Suprapubic skin (tissue), 4 donors: ENCODE measurements around the gene LCAT. TPM values are rescaled to one million over a fixed set of nuclear protein-coding genes. Genes with fewer than 3 reads are reported as not detected.

ENCODE experiments used
- DNase-seq, 2 donors: peaks; one replicate each; pipeline ENCODE4 v3.0.0-alpha.2; 2019; ENCODE audit warnings: low spot score in 2 of 2
- H3K27ac ChIP-seq: fragments of 200-600 bp; sonication (generic); one replicate; pipeline ENCODE4 v1.5.1; 2019
- H3K27me3 ChIP-seq: fragments of 200-600 bp; sonication (generic); one replicate; pipeline ENCODE4 v1.5.1; 2019
- H3K36me3 ChIP-seq: fragments of 200-600 bp; sonication (generic); one replicate; pipeline ENCODE4 v1.5.1; 2019
- H3K4me1 ChIP-seq: fragments of 200-600 bp; sonication (generic); one replicate; pipeline ENCODE4 v1.5.1; 2019
- H3K4me3 ChIP-seq: fragments of 200-600 bp; sonication (generic); one replicate; pipeline ENCODE4 v1.5.1; 2019; ENCODE audit warnings: mild to moderate bottlenecking
- H3K9me3 ChIP-seq: fragments of 200-600 bp; sonication (generic); one replicate; pipeline ENCODE4 v1.5.1; 2019
- EP300 ChIP-seq: sonication (generic); formaldehyde crosslinking; IDR thresholded peaks from one replicate; pipeline ENCODE4 v1.6.1; 2017; ENCODE audit warnings: antibody characterized with exemption
- POLR2A ChIP-seq, 2 donors: fragments of 450-650 bp; IDR thresholded peaks; one replicate each; pipeline ENCODE4 v1.6.1; 2017; ENCODE audit warnings: antibody characterized with exemption in 2 of 2, mild to moderate bottlenecking in 2 of 2, moderate library complexity in 2 of 2
- POLR2AphosphoS5 ChIP-seq, 3 donors: sonication (generic); formaldehyde crosslinking; IDR thresholded peaks; one replicate each; pipeline ENCODE4 v1.6.1; 2017; ENCODE audit warnings: antibody characterized with exemption in 3 of 3
- WGBS: methylation state at CpG from one replicate; pipeline ENCODE4 v1.1.5; 2018; 5-methylcytosine and 5-hydroxymethylcytosine counted together
- total RNA-seq, 4 donors: library from RNA; depleted of rRNA; stranded (reverse); fragments of >200 nt; gene quantifications; one replicate each; pipeline ENCODE4 v1.1.0, GENCODE V29; 2016
- TF ChIP-seq, protein P1 (sequence below), 2 donors: fragments of 200-600 bp in 1 of 2; fragments of 450-650 bp in 1 of 2; sonication (generic) in 1 of 2; IDR thresholded peaks; one replicate each; pipeline ENCODE4 v1.5.1; 2016 to 2019; ENCODE audit warnings: antibody characterized with exemption in 2 of 2, mild to moderate bottlenecking in 1 of 2, moderate library complexity in 1 of 2

LCAT gene
- total RNA-seq, 4 donors from 2014 or later, result 10.6 to 61.4 (median 22.6) TPM

DNA sequence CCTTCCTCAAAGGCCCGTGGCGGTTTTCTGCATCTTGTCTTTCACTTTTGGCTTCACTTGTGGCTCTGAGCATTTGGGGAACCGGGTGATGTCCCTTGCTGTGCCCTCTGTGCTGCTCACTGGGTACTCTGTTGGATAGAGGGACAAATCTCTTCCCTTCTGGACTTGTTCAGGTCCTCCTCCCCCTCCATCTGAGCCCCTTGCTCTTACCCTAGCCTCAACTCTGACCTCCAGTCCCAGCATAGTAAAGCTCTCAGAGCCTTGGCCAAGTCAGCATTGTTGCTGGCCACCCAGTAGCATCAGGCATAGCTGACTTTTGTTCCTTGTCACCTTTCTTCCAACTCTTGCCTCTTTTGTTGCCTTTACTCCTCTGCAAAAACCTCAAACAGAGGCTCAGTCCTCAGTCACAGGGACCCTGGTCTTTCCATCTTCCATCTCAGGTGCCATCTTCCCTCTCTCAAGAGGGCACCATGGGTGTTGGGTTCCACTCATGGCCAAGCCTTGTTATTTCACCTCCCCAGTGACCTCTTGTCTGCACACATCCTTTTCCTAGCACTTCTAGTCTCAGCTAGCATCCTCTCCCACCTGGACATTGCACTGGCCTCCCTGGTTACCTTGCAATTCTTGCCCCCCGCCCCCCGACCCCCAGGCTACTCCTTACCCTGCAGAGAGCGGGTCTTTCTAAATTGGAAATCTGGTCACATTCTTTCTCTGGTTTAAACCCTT, 6.9 kb downstream of the LCAT start:
- H3K36me3 ChIP-seq, result peaks cover 11% of the 10 kb centered on the region
- peak overlapping the region; percentile 92 for H3K27ac ChIP-seq
- H3K4me3 ChIP-seq, result peak overlapping the region; percentile 85
- no peaks in the 10 kb centered on the region for H3K9me3 ChIP-seq
- WGBS, result 45% methylated on average over 6 of the region's 6 CpGs
- H3K27me3 ChIP-seq, result no peaks in the 10 kb centered on the region
- no peak for DNase-seq
- peaks cover 19% of the 10 kb centered on the region for H3K4me1 ChIP-seq
- no peak for TF ChIP-seq POLR2AphosphoS5 (IDR thresholded peaks at IDR 0.05)
- TF ChIP-seq EP300, result no peak
- no peak for TF ChIP-seq POLR2A (IDR thresholded peaks at IDR 0.05)
- TF ChIP-seq, protein P1, sequence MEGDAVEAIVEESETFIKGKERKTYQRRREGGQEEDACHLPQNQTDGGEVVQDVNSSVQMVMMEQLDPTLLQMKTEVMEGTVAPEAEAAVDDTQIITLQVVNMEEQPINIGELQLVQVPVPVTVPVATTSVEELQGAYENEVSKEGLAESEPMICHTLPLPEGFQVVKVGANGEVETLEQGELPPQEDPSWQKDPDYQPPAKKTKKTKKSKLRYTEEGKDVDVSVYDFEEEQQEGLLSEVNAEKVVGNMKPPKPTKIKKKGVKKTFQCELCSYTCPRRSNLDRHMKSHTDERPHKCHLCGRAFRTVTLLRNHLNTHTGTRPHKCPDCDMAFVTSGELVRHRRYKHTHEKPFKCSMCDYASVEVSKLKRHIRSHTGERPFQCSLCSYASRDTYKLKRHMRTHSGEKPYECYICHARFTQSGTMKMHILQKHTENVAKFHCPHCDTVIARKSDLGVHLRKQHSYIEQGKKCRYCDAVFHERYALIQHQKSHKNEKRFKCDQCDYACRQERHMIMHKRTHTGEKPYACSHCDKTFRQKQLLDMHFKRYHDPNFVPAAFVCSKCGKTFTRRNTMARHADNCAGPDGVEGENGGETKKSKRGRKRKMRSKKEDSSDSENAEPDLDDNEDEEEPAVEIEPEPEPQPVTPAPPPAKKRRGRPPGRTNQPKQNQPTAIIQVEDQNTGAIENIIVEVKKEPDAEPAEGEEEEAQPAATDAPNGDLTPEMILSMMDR (IDR thresholded peaks at IDR 0.05), result no peak

DNA sequence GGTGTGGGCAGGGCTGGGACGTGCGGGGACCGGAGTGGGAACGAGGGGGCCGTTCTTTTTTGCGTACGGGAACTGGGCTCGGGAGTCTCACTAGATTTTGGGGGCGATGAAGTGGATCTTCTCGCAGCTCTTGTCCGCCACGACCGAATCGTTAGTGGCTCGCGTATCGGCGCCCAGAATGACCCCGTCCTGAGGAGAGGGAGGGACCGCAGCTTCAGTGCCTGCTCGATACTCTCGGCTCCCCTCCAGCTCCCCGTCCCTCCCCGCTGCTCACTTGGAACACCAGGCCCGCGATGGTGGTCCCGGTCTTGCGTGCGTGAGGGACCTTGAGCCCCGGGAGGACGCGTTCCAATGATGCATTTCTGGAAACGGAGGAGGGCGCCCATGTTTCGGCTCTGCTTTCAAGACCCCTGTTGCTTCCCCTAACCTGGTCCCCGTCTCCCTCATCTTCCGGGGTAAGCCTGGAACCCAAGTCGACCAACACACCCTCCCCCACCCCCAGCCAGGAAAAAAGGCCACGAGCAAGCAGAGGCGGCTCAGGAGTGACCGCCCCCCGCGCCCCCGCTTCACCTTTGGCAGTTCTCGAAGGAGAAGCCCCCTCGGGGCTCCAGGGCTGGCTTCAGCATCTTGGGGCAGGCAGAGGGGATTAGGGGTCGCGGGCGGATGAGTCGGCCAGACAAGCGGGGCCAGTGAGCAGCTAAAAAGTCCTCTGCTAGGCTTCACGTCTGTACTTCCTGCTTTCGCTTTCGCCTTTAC, 7.6 kb downstream of the LCAT start, which contains the start of gene PSMB10:
TSS of gene PSMB10 (minus strand) at position 727 of the 756 bp plus-strand sequence. CDS start at position 626, 101 bp downstream.
- H3K4me3 ChIP-seq, result peak within 1 kb of the TSS; percentile 85
- peak within 1 kb of the TSS; percentile 92 for H3K27ac ChIP-seq
- no peaks in the 10 kb centered on the region for H3K27me3 ChIP-seq
- TF ChIP-seq POLR2A (IDR thresholded peaks at IDR 0.05), result peak in 1 of 2 donors; percentile 1
- TF ChIP-seq, protein P1 (IDR thresholded peaks at IDR 0.05), result no peak
- no peaks in the 10 kb centered on the region for H3K9me3 ChIP-seq
- peaks cover 19% of the 10 kb centered on the region for H3K4me1 ChIP-seq
- peaks cover 8% of the 10 kb centered on the region for H3K36me3 ChIP-seq
- 0% methylated on average over 3 of the region's 54 CpGs for WGBS
- DNase-seq, result peak in 1 of 2 donors; percentile 83

DNA sequence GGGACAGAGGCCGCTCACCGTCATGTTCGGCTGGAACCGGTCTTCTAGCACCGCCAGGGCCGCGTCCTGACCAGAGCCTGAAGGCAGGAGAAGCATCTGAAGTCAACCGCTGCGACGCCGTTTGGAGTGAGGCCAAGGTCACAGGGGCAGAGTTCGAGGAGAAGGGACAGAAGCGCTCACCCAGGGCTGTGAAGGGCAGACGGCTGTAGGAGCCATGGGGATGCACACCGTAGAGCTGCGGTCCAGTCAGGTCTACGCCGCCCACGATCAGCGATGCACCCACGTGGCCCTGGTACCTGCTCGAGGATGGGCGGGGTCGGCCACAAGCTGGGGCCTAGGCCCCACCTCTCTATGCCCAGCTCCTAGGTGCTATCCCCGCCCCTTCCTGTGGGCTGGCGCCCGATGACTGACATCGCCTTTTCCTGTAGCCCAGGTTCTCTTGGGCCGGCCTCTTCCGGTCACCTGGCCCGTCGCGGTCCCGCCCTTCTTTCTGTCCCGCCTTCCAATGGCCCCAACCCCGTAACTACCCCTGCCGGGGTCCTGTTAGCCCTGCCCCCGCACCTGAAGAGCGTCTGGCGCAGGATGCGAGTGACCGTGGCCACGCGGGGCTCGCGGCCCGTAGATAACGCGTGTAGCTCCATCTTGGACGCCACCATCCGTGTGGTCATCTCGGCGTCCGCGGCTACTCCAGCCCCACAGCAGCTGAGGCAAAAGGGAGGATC, 8.4 kb downstream of the LCAT start:
- Histone ChIP-seq H3K4me3 (peak overlapping the region; percentile 85), H3K27ac (peak overlapping the region; percentile 92), H3K36me3 (peaks cover 13% of the 10 kb centered on the region), H3K27me3 (no peaks in the 10 kb centered on the region), H3K4me1 (peaks cover 19% of the 10 kb centered on the region), H3K9me3 (no peaks in the 10 kb centered on the region)
- 2% methylated on average over 31 of the region's 55 CpGs for WGBS
- TF ChIP-seq EP300 (no peak), POLR2AphosphoS5 (IDR thresholded peaks at IDR 0.05) (peak; percentile 41 to 93 (median 89)), POLR2A (IDR thresholded peaks at IDR 0.05) (peak; percentile 16 to 39)
- DNase-seq, result peak; percentile 97

DNA sequence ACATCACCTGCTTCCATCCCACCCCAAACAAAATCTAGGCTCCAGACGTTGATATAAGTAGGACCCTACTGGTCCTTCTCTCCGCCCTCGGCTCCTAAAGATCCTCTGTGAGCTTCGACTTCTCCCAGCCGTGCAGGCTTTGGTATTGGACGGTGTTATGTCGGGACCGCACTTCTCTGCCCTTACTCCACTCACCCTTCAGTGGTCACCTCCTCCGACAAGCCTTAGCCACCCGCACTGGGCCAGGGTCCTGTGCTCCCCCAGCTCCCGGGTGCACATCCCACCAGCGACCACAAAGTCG, 8.9 kb downstream of the LCAT start:
- Histone ChIP-seq H3K36me3 (peaks cover 17% of the 10 kb centered on the region), H3K27ac (no peak overlapping the region), H3K4me1 (peaks cover 19% of the 10 kb centered on the region), H3K4me3 (peak overlapping the region; percentile 85), H3K27me3 (no peaks in the 10 kb centered on the region), H3K9me3 (no peaks in the 10 kb centered on the region)
- peak in 1 of 2 donors; percentile 81 for DNase-seq
- WGBS, result 29% methylated on average over 13 of the region's 13 CpGs
- TF ChIP-seq POLR2AphosphoS5 (IDR thresholded peaks at IDR 0.05), result no peak
- no peak for TF ChIP-seq POLR2A (IDR thresholded peaks at IDR 0.05)
- no peak for TF ChIP-seq EP300
- TF ChIP-seq, protein P1 (IDR thresholded peaks at IDR 0.05), result no peak

DNA sequence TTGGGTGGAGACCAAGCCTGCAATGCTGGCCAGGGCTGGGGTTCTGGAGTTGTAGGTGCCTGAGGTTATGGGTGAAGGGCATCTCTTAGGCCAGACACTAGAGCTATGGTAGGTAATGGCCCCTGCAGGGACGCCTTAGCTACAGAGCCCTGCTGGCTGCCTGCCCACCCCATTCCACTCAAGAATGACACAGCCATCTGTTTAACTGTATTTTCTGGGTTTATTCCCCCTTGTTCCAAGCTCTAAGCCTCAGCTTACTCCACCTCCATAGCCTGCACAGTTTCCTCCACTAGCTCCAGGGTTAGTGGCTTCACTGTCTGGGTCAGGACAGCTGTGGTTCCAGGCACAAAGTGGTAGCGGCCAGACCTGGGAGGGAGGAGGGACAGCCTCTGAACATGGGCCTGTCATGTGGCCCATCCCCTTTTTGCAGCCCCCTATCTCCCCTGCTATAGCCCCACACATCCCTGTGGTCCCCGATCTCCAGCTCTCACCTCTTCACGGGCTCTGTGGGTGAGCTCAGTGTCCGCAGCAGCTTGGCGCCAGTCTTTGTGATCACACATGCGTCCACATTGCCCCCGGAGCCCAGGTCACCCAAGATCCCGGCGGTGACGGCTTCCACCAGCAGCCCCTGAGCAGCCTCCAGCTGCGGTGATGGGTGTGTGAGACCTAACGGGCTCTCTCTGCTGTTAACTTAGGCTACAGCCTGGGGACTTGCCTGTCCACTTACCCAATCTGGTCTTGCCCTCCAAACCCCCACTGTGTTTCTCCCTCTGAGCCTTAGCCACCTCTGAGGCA, 9.4 kb downstream of the LCAT start:
- Histone ChIP-seq H3K4me1 (peaks cover 19% of the 10 kb centered on the region), H3K27ac (no peak overlapping the region), H3K4me3 (peak overlapping the region; percentile 85), H3K36me3 (peaks cover 19% of the 10 kb centered on the region), H3K9me3 (no peaks in the 10 kb centered on the region), H3K27me3 (no peaks in the 10 kb centered on the region)
- 63% methylated on average over 13 of the region's 13 CpGs for WGBS
- DNase-seq, result no peak
- TF ChIP-seq EP300, result no peak
- no peak for TF ChIP-seq POLR2A (IDR thresholded peaks at IDR 0.05)
- TF ChIP-seq, protein P1 (IDR thresholded peaks at IDR 0.05), result no peak
- no peak for TF ChIP-seq POLR2AphosphoS5 (IDR thresholded peaks at IDR 0.05)
